ENCODE data around the gene DGKZ.

DNA sequence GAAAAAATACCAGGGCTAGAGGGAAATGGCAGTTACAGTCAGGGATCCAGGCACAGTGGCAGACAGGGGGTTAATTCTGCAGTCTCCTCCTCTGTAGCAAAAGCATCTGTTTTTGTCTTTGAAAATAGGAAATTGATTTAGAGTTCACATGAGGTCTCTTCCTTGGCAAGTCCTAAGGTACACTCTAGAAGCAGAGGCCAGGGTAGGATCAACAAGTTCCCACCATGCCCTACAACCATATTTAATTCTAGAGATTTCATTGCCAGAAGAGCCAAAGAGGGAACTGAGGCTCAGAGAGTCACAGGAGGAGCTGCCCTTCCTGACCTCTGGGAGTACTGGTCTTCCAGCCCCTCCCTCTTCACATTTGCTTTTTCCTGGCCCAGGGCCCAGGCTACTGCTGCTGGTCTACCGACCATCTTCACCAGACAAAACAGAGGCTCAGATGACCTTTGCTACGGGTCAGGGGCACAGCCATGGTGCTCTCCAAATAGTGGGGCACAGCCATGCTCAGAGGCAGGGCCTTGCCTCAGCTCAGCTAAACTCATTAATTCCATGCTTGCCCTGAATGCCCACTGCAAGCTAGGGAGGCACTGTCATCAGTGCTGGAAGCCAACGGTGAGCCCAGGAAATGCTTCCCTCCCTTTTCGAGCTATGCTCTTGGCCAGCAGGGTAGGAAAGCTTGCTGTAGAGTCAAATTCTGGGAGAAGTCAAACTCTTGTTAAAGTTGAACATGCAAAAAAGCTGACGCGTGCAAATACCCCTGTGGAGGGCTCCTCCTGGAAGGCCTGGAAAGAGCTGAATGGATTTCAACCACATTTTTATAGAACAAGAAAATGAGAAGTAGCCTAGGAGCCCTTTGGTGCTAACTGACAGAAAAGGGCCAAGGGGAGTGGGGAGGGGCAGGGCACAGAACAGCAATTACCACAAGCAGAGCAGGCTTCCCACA, 56.0 kb downstream of the DGKZ start:
- TF ChIP-seq POLR2A (IDR thresholded peaks at IDR 0.05) (no peak), CTCF (IDR thresholded peaks at IDR 0.05 in 8 of 11, conservative IDR thresholded peaks at IDR 0.05 in 3 of 11) (no peak), POLR2AphosphoS5 (IDR thresholded peaks at IDR 0.05) (no peak)
